ENCODE data around the gene IRF5.

- TF ChIP-seq FOXA1 (IDR thresholded peaks at IDR 0.05) = no peak
- TF ChIP-seq L3MBTL2 (conservative IDR thresholded peaks at IDR 0.05) = no peak
- TF ChIP-seq SP1 (IDR thresholded peaks at IDR 0.05) = no peak
- TF ChIP-seq BHLHE40 (IDR thresholded peaks at IDR 0.05; ENCODE audit: borderline replicate concordance) = no peak
- no peak for TF ChIP-seq HDGF (IDR thresholded peaks at IDR 0.05; ENCODE audit: borderline replicate concordance)
- TF ChIP-seq PKNOX1 (IDR thresholded peaks at IDR 0.05) = no peak
- TF ChIP-seq SUZ12 (IDR thresholded peaks at IDR 0.05) = no peak
- no peak for TF ChIP-seq ZNF384 (IDR thresholded peaks at IDR 0.05)
- no peak for TF ChIP-seq TARDBP (IDR thresholded peaks at IDR 0.05)
- no peak for TF ChIP-seq FOXM1 (IDR thresholded peaks at IDR 0.05; ENCODE audit: borderline replicate concordance)
- no peak for TF ChIP-seq ARNT (IDR thresholded peaks at IDR 0.05)
- no peak for TF ChIP-seq FOXK2 (IDR thresholded peaks at IDR 0.05)
- no peak for TF ChIP-seq CTBP1 (IDR thresholded peaks at IDR 0.05; ENCODE audit: borderline replicate concordance)
Observed at GRCh38 chr7:128988372-128988771, 50.6 kb downstream of the IRF5 start.
